NCI-H1694 treated with DMSO at 0.1 percent for 48 hours (cell line): Measurements from ENCODE around the gene PPP1R12B.
"Not testable (repeated sequence)": the region's sequence is repeated elsewhere in the genome, so short reads cannot be mapped to it uniquely, and the experiment has no call there.

Experiments
- DNase-seq: peaks from one replicate; lab custom pipeline; 2025; lab: John Stamatoyannopoulos, UW

Gene PPP1R12B

GRCh38 chr1:202405928-202406327 lies 57.4 kb downstream of the PPP1R12B start:
- no peak for DNase-seq

- DNase-seq, result not testable (repeated sequence)
Measured at GRCh38 chr1:202406896-202407295, 58.4 kb downstream of the PPP1R12B start.

GRCh38 chr1:202407378-202407777 lies 58.9 kb downstream of the PPP1R12B start:
- not testable (repeated sequence) for DNase-seq

- not testable (repeated sequence) for DNase-seq
Measured at GRCh38 chr1:202410251-202410650, 61.8 kb downstream of the PPP1R12B start.

GRCh38 chr1:202410854-202411357 lies 62.4 kb downstream of the PPP1R12B start:
- DNase-seq, result peak; percentile 16

- no peak for DNase-seq
Measured at GRCh38 chr1:202411422-202411821, 62.9 kb downstream of the PPP1R12B start.

GRCh38 chr1:202412421-202412820 lies 63.9 kb downstream of the PPP1R12B start:
- DNase-seq, result not testable (repeated sequence)

GRCh38 chr1:202416641-202417040 lies 68.1 kb downstream of the PPP1R12B start:
- no peak for DNase-seq

- not testable (repeated sequence) for DNase-seq
Measured at GRCh38 chr1:202417141-202417540, 68.6 kb downstream of the PPP1R12B start.

GRCh38 chr1:202417762-202418201 lies 69.3 kb downstream of the PPP1R12B start:
- not testable (repeated sequence) for DNase-seq

- DNase-seq, result not testable (repeated sequence)
Measured at GRCh38 chr1:202419731-202420130, 71.2 kb downstream of the PPP1R12B start.

GRCh38 chr1:202420422-202421094 lies 72.1 kb downstream of the PPP1R12B start:
- not testable (repeated sequence) for DNase-seq

- DNase-seq, result not testable (repeated sequence)
Measured at GRCh38 chr1:202422709-202423108, 74.2 kb downstream of the PPP1R12B start.

- not testable (repeated sequence) for DNase-seq
Measured at GRCh38 chr1:202424260-202424659, 75.8 kb downstream of the PPP1R12B start.

- not testable (repeated sequence) for DNase-seq
Measured at GRCh38 chr1:202430111-202430510, 81.6 kb downstream of the PPP1R12B start.

- not testable (repeated sequence) for DNase-seq
Measured at GRCh38 chr1:202432338-202432737, 83.8 kb downstream of the PPP1R12B start.

- no peak for DNase-seq
Measured at GRCh38 chr1:202433155-202434043, 84.9 kb downstream of the PPP1R12B start.

- no peak for DNase-seq
Measured at GRCh38 chr1:202434059-202434458, 85.6 kb downstream of the PPP1R12B start.

- no peak for DNase-seq
Measured at GRCh38 chr1:202438393-202439174, 90.1 kb downstream of the PPP1R12B start.

GRCh38 chr1:202439308-202439707 lies 90.8 kb downstream of the PPP1R12B start:
- no peak for DNase-seq

GRCh38 chr1:202448140-202448539 lies 99.6 kb downstream of the PPP1R12B start:
- not testable (repeated sequence) for DNase-seq

- not testable (repeated sequence) for DNase-seq
Measured at GRCh38 chr1:202451641-202452040, 103.1 kb downstream of the PPP1R12B start.
